Hematopoietic multipotent progenitor cell (in vitro differentiated cells): ENCODE results near the gene VAMP2. TPM values are rescaled to one million over a fixed set of nuclear protein-coding genes. Genes with fewer than 3 reads are reported as not detected.
A peak's percentile ranks its signal among the peaks of the same experiment; 100 is the strongest.

Experiments
- DNase-seq, 3 donors: peaks; one replicate each; pipeline ENCODE4 v3.0.0-alpha.2; 2011 to 2015; ENCODE audit warnings: low read depth in 2 of 3, low spot score in 2 of 3
- total RNA-seq: library from RNA; depleted of rRNA; stranded (reverse); fragments of >200 nt; gene quantifications from one replicate; pipeline ENCODE4 v1.2.3, GENCODE V29; 2012

Gene VAMP2
- total RNA-seq, 1 donor, result 18.6 TPM

GRCh38 chr17:8125154-8125946 is 37.4 kb downstream of the VAMP2 start:
- peak; percentile 74 to 89 (median 81) for DNase-seq

GRCh38 chr17:8124350-8125153 is 38.2 kb downstream of the VAMP2 start:
- DNase-seq, result no peak

GRCh38 chr17:8123695-8124349 is 38.9 kb downstream of the VAMP2 start, which contains the start of gene HES7:
TSS of gene HES7 (minus strand) at chr17:8124106. CDS start at chr17:8124084, 22 bp downstream.
- no peak for DNase-seq

DNA sequence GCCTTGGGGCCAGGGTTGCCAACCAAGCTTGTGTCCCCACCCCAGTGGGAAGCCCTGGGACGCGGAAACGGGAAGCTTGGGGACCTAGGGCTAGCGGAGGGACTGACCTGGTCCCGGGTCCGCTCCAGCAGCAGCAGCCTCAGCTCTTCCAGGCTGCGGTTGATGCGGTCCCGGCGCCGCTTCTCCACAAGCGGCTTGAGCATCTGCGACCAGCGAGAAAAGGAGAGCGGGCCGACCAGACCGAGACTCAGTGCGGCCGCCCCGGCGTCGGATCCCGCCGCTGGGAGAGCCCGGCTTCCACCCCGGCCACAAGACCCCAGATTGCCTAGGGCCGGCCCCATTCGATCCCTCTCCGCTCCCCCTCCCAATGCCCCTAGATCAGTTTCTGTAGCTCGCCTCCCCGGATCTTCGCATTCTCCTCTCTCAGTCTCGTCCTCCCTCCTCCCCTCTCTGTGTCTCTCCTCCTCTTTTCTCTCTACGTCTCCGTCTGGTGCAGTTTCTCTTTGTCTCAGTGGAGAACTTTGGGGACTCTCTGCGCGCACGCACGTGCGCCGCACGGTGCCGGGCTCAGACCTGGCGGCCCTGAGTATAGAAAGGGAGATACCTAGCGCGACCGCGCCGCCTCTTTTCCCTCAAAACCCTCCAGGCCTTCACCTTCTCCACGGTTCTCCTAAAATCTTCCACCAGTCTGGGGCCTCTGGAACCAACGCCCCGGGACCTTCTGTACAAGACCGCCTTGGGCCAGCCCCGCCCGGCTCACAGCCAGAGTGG is 39.6 kb downstream of the VAMP2 start:
- no peak for DNase-seq

DNA sequence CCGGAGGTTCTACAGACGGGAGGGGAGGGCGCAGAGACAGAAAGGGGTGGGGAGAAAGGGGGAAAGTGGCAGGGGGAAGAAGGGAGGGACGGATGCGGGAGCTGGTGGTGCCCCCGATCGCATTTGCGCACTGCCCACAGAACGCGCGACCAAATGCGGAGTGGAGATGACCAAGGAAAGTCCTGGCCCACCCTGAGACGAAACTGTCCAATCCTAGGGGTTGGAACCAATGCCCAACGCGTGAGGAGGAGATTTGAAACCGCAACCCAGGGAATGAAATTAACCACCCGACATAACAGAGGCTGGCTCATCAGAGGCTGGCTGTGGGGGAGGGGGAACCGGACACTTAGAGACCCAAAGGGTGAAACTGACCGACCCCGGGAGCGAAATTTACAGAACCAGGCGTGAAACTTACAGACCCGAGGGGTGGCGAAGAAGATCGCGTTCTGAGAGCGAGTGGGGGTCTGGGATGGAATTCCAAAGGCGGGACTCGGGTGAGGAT is 40.3 kb downstream of the VAMP2 start:
- no peak for DNase-seq

DNA sequence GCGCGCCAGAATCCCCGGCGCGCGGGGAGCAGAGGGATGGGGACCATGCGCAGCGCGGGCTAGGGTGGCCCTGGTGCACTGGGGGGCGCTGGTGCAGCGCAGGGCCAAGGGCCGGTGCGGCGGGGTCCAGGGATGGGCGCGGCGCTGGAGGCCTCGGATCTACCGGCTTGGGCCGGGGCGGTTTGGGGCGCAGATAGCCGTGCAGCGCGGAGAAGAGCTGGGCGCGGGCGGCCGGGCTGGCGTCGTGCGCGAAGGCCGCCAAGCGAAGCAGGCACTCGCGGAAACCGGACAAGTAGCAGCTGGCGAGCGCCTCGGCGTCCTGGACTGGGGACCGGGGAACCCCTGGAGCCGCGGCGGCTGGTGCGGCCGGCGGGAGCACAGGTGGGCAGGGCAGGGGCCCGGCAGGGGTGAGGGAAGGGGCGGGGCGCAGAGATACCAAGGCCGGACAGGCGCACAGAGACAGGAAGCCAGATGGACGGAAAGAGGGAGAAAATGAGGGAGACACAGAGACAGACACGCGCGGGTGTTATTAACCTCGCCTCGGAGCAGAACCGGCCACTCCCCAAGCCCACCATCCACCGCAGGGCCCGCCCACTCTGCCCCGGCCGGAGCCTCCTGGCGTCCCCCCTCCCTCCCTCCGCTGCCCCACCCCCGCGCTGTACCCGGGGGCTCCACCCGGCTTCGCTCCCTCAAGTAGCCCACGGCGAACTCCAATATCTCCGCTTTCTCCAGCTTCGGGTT is 40.9 kb downstream of the VAMP2 start:
- peak in 2 of 3 donors; percentile 65 to 77 for DNase-seq

DNA sequence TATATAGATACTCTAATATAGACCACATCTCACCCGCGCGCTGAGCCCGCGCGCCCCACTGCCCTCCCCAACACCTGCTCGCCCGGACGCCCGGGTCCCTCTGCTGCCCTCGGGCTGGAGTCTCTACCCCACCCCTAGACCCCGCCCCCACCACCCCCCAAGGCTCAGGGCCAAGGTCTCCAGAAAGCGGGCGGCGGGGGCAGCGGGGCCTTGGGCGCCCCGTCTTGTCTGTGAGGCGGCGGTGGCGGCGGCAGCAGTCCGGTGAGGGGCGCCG is 41.4 kb downstream of the VAMP2 start:
- no peak for DNase-seq

DNA sequence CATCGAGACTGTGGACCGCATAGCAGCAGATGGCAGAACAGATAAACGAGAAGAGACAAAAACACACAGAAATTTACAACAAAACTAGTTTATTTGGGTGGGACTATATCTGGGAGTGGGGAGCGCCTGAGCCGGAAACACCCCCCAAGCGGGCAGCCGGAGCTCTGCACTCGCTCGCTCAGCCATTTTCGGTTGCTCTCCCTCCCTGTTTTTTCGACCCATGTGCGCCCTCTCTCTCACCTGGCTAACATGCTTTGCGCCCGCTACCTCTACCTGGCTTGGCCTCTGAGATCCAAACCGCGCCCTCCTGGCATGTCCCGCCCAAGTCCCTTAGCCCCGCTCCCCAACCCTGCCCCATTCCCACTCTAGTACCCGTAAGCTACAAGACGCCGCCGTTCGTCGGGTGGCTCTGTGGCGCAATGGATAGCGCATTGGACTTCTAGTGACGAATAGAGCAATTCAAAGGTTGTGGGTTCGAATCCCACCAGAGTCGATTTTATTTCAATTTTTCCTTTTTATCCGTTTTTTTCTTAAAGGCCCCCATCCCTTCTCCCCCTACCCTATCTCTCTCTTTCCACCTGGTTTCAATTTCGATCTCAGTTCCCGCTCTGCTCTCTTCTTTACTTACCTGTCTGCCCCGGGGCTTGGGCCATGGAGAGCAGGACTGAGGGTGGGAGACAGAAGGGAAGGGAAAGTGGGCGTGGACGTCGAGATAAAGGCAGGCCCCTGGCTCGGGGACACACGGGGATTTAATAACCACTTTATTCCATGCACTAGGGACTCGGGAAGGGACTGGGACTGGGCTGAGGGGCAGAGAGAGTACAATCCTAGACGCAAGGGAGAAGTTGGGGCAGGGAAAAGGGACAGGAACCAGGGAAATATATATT is 42.0 kb downstream of the VAMP2 start:
- DNase-seq, result peak in 1 of 3 donors; percentile 70

DNA sequence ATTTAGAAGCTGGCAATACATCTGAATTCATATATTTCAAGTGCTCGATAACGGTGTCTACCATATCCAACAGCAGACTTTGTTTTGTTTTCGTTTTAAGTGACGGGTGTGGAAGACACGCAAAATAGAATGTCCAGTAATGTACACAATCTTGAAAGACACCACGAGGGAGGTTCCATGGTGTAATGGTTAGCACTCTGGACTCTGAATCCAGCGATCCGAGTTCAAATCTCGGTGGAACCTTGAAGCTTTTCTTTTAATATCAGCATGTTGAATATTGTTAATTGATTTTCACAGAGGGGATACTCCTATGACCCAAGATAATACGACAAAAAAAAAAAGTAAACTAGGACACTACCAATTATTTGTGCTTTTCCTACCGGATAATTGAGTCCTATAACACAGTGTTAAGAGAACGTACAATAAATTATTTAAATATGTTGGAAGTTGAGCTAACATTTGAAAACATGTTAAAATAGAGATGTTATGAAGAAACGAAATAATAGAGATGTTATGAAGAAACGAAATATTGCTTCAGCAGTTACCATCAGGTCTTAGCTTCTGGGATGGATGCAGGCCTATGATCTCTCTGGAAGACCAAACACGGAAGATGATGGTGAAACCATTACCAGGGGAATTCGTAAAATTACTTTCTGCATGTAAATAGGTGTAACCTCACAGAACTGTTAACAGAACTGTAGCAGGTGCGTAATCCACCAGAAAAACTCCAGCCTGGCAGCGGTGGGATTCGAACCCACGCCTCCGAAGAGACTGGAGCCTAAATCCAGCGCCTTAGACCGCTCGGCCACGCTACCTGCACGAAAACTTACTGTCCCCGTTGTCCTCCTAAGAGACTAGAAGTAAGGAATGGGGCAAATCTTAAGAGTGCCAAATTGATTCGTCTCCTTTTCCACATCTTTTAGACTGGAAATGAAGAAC is 42.9 kb downstream of the VAMP2 start:
- peak; percentile 83 to 98 (median 89) for DNase-seq

DNA sequence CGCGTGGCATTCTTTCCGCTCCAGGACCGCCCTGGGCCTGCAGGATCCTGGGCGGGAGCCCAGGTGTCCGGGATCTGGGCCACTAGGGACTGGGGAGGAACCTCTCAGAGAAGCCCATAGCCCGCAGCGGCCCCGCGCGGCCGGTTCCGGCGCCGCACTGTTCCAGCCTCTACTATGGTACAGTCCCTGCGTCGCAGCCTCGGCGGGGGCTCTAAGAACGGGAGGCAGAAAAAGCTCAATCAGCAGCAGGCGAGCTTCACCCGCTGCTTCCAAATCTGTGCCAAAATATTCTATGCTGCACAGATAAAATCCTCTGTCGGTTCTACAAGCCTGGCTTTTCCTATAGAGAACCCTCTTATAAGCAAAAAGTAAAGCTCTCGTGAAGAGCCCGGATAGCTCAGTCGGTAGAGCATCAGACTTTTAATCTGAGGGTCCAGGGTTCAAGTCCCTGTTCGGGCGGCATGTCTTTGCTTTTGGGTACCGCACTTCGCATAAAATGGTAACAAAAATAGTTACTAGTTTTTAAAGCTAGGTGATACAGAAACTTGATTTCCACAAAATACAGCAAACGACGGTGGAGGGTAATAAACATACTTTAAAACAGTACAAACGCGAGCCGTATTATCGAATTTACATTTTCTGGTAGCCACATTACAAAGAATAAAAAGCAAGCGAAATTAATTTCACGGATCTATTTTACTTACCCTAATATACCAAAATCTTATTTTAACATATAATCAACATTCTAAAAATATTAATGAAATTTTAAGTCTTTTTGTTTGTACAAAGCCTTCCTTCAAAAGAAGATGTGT is 43.8 kb downstream of the VAMP2 start:
- peak; percentile 72 to 91 (median 83) for DNase-seq

GRCh38 chr17:8117980-8118768 is 44.6 kb downstream of the VAMP2 start, which contains the start of gene ALOXE3:
TSS of gene ALOXE3 (minus strand) at chr17:8118514. CDS start at chr17:8117990, 524 bp downstream.
- DNase-seq, result no peak

DNA sequence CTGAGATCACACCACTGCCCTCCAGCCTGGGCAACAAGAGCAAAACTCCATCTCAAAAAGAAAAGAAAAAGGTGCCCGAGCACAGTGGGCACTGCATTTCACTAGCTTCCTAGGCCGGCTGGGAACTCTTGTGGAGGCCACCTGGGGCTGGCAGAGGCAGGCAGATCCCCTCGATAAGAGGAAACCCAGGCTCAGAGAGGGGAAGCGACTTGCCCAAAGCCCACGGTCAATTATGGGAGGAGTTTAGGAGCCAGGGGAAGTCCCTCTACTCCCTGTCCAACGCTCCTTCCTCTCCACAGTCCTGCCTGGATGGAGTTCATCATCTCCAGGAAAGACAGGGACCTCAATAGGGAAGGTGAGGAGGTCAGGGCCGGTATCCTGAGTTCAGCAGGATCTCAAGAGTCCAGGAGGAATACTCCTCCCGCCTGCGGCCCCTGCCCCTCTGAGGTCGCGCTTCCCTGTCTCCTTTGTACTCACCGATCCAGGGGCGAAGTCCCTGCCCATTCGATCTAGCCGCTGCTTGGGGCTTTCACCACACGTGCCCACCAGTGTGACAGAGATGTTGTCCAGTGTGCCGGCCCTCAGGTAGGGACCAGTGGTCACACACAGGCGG is 45.3 kb downstream of the VAMP2 start:
- no peak for DNase-seq

DNA sequence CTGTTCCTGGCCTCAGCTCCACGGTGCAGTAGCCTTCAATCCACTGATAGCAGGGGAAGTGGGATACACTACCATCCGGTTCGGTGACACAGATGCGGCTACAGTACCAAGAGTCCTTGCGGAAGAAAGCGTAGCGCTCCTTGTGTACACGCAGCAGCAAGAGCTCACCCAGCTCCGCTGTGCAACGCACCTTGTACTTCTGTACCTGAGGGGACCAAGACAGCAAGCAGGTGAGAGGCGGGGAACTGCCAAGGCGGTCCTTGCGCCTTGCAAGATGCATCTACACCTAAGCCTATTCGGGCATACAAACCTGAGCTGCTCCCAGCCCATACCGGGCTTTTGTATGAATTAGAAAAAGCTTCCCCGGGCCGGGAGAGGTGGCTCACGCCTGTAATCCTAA is 46.0 kb downstream of the VAMP2 start:
- DNase-seq, result no peak

GRCh38 chr17:8110907-8111306 is 51.8 kb downstream of the VAMP2 start:
- no peak for DNase-seq

- no peak for DNase-seq
These were observed 52.3 kb downstream of the VAMP2 start for GRCh38 chr17:8110456-8110804.
